ENCODE measurements around the gene NFKBIB. TPM values are rescaled to one million over a fixed set of nuclear protein-coding genes. Genes with fewer than 3 reads are reported as not detected.

NFKBIB gene
- polyA plus RNA-seq, 3 donors: 6.7 to 29.4 (median 9.0) TPM

GRCh38 chr19:38929929-38930775 lies 30.4 kb downstream of the NFKBIB start, which contains the start of gene SARS2:
TSS of gene SARS2 (minus strand) at chr19:38930763. CDS start at chr19:38930736, 27 bp downstream.
- peak; percentile 100 for TF ChIP-seq CTCF (IDR thresholded peaks at IDR 0.05)
- intact Hi-C loops (cut with micrococcal nuclease): loop anchor here (1.0 to 10.0 kb wide), 5 partner anchors 31 to 525 kb away; partner anchors contain the start of genes FAM98C (in 2 of the 2), NFKBIB (in 2 of the 2) and SIRT2 (in 2 of the 2)
- peak within 1 kb of the TSS; percentile 97 for H3K4me2 ChIP-seq (replicated peaks; ENCODE audit: extremely low read depth, low read length, poor library complexity, severe bottlenecking)
- peaks cover 27% of the 10 kb centered on the region for H3K79me2 ChIP-seq (ENCODE audit: insufficient read depth, low read length)
- H3K27ac Mint-ChIP-seq: peak within 1 kb of the TSS; percentile 94 to 98 (median 97)
- H3K4me3 ChIP-seq (replicated peaks in 1 of 3; ENCODE audit: low read depth in 2 of 3, low read length in 3 of 3): peak within 1 kb of the TSS; percentile 70 to 92 (median 86)
- DNase-seq: peak; percentile 94 to 97 (median 94)
- H3K27me3 Mint-ChIP-seq (ENCODE audit: low read depth in 3 of 3): peaks cover 0 to 2% (median 0%) of the 10 kb centered on the region in 3 donors
- H3K27me3 ChIP-seq (ENCODE audit: control insufficient read depth in 2 of 2, insufficient read depth in 2 of 2, low read length in 2 of 2): no peaks in the 10 kb centered on the region
- H3K9me3 ChIP-seq (replicated peaks in 1 of 2; ENCODE audit: control insufficient read depth in 1 of 2, insufficient read depth in 1 of 2, low read length in 2 of 2): peaks cover 0 to 9% of the 10 kb centered on the region in 2 donors
- peak within 1 kb of the TSS; percentile 69 to 96 for H3K27ac ChIP-seq (ENCODE audit: low read depth in 1 of 2, low read length in 2 of 2)
- peak within 1 kb of the TSS; percentile 88 for H3K9ac ChIP-seq (ENCODE audit: insufficient read depth, low read length, poor library complexity, severe bottlenecking)
- H3K36me3 Mint-ChIP-seq: peaks cover 23 to 47% of the 10 kb centered on the region in 2 donors
- H4K20me1 ChIP-seq (ENCODE audit: insufficient read depth, low read length): no peaks in the 10 kb centered on the region
- H3K36me3 ChIP-seq (replicated peaks in 1 of 2; ENCODE audit: control insufficient read depth in 1 of 2, insufficient read depth in 2 of 2, low read length in 2 of 2): peaks cover 16 to 23% of the 10 kb centered on the region in 2 donors
- under 1% methylated on average over 48 of the region's 49 CpGs for WGBS (ENCODE audit: insufficient coverage)
- H3K4me1 ChIP-seq (ENCODE audit: control insufficient read depth in 1 of 2, insufficient read depth in 2 of 2, low read length in 2 of 2): peaks cover 16 to 25% of the 10 kb centered on the region in 2 donors
- H2AFZ ChIP-seq (ENCODE audit: insufficient read depth, low read depth, low read length, poor library complexity, severe bottlenecking): peak within 1 kb of the TSS; percentile 94
- H3K9me3 Mint-ChIP-seq: peaks cover 7 to 15% (median 11%) of the 10 kb centered on the region in 7 donors
- peak within 1 kb of the TSS; percentile 90 to 96 for H3K4me3 Mint-ChIP-seq
- H3K4me1 Mint-ChIP-seq: peaks cover 15% of the 10 kb centered on the region

GRCh38 chr19:38930776-38931520 lies 31.2 kb downstream of the NFKBIB start, which contains the start of gene MRPS12:
TSS of gene MRPS12 (plus strand) at chr19:38930944. CDS start at chr19:38931295, 351 bp downstream.
- TF ChIP-seq CTCF (IDR thresholded peaks at IDR 0.05): no peak
- Histone ChIP-seq H2AFZ (ENCODE audit: insufficient read depth, low read depth, low read length, poor library complexity, severe bottlenecking) (peak within 1 kb of the TSS; percentile 94), H3K27ac (ENCODE audit: low read depth in 1 of 2, low read length in 2 of 2) (peak within 1 kb of the TSS; percentile 69 to 96), H3K9ac (ENCODE audit: insufficient read depth, low read length, poor library complexity, severe bottlenecking) (peak within 1 kb of the TSS; percentile 88), H3K79me2 (ENCODE audit: insufficient read depth, low read length) (peaks cover 27% of the 10 kb centered on the region), H3K4me3 (replicated peaks in 1 of 3; ENCODE audit: low read depth in 2 of 3, low read length in 3 of 3) (peak within 1 kb of the TSS; percentile 70 to 92 (median 86)), H3K4me1 (ENCODE audit: control insufficient read depth in 1 of 2, insufficient read depth in 2 of 2, low read length in 2 of 2) (peaks cover 16 to 25% of the 10 kb centered on the region in 2 donors), H3K27me3 (ENCODE audit: control insufficient read depth in 2 of 2, insufficient read depth in 2 of 2, low read length in 2 of 2) (no peaks in the 10 kb centered on the region), H3K4me2 (replicated peaks; ENCODE audit: extremely low read depth, low read length, poor library complexity, severe bottlenecking) (peak within 1 kb of the TSS; percentile 97), H3K36me3 (replicated peaks in 1 of 2; ENCODE audit: control insufficient read depth in 1 of 2, insufficient read depth in 2 of 2, low read length in 2 of 2) (peaks cover 12 to 18% of the 10 kb centered on the region in 2 donors), H4K20me1 (ENCODE audit: insufficient read depth, low read length) (no peaks in the 10 kb centered on the region), H3K9me3 (replicated peaks in 1 of 2; ENCODE audit: control insufficient read depth in 1 of 2, insufficient read depth in 1 of 2, low read length in 2 of 2) (peaks cover 0 to 15% of the 10 kb centered on the region in 2 donors)
- Mint-ChIP-seq H3K27me3 (ENCODE audit: low read depth in 3 of 3) (peaks cover 0 to 2% (median 0%) of the 10 kb centered on the region in 3 donors), H3K27ac (peak within 1 kb of the TSS; percentile 94 to 98 (median 97)), H3K4me1 (peaks cover 15% of the 10 kb centered on the region), H3K36me3 (peaks cover 18 to 39% of the 10 kb centered on the region in 2 donors), H3K9me3 (peaks cover 11 to 22% (median 18%) of the 10 kb centered on the region in 7 donors), H3K4me3 (peak within 1 kb of the TSS; percentile 90 to 96)
- intact Hi-C loops (cut with micrococcal nuclease): loop anchor here (1.0 to 10.0 kb wide), 4 partner anchors 32 to 526 kb away; partner anchors contain the start of genes NFKBIB (in 2 of the 2), SIRT2 (in 2 of the 2) and FAM98C (in 1 of the 2)
- DNase-seq: peak; percentile 99 to 100 (median 99)
- 0% methylated on average over 31 of the region's 40 CpGs for WGBS (ENCODE audit: insufficient coverage)

Measured in CD14-positive monocyte (primary cell).